K562 (cell line): Measurements from ENCODE around the gene PLAGL1. TPM values are rescaled to one million over a fixed set of nuclear protein-coding genes. Genes with fewer than 3 reads are reported as not detected.

Source experiments
- ATAC-seq: fragments of 200-7000 bp; cut with Tn5 transposase; 3 replicates; pipeline ENCODE4 v1.9.1; 2020; ENCODE audit warnings: moderate library complexity
- BruUV-seq: library from RNA; stranded (reverse); fragments of 400-500 nt; replicated peaks from 2 replicates; lab custom pipeline; 2021; lab: Mats Ljungman, UMichigan
- CTCF ChIA-PET: fragments of 300-600 bp; formaldehyde crosslinking; extraction: SDS; loops from one replicate; lab custom pipeline; 2021; ENCODE audit warnings: low intra/inter-chr PET ratio; lab: Yijun Ruan, JAX
- POLR2A ChIA-PET: fragments of 300-600, 350-650 bp; sonication (Branson Sonifier 250); formaldehyde crosslinking; extraction: SDS; loops from one replicate; lab custom pipeline; 2021; ENCODE audit warnings: antibody characterized with exemption, inconsistent platforms; lab: Yijun Ruan, JAX
- DNase-seq, 4 experiments: peaks; one replicate each; pipeline versions ENCODE4 v3.0.0 to v3.0.0-alpha.2; 2011 to 2018; ENCODE audit warnings: low spot score in 3 of 4, mixed read lengths in 3 of 4; ENCODE audit errors: extremely low read depth in 1 of 4
- FAIRE-seq: peaks from 2 replicates; lab custom pipeline; 2011; peaks lifted over from hg19 to GRCh38; lab: Jason Lieb, UNC
- H2AFZ ChIP-seq: 2 replicates; pipeline ENCODE4 v1.6.0; 2011; ENCODE audit warnings: low read depth, low read length, control low read depth, inconsistent platforms
- H3K27ac ChIP-seq: fragments of 200-600 bp; 3 replicates; pipeline ENCODE4 v1.8.0; 2011; ENCODE audit warnings: low read depth, mild to moderate bottlenecking, control low read depth, inconsistent platforms, low read length, moderate library complexity, mixed read lengths; ENCODE audit errors: extremely low read depth
- H3K27me3 ChIP-seq, 2 experiments: fragments of 300-600 bp in 1 of 2; 2 replicates in 1 of 2; 3 replicates in 1 of 2; pipeline versions ENCODE4 v1.6.0 to v1.8.0; 2011; ENCODE audit warnings: inconsistent platforms in 2 of 2, low read length in 2 of 2, mild to moderate bottlenecking in 1 of 2, mixed read lengths in 1 of 2, moderate library complexity in 1 of 2; ENCODE audit not compliant: control insufficient read depth in 2 of 2, insufficient read depth in 2 of 2
- H3K36me3 ChIP-seq: fragments of 300-600 bp; 3 replicates; pipeline ENCODE4 v1.8.0; 2011; ENCODE audit warnings: mild to moderate bottlenecking, low read length, inconsistent platforms; ENCODE audit not compliant: control insufficient read depth, insufficient read depth
- H3K4me1 ChIP-seq, 2 experiments: fragments of 200-600 bp in 1 of 2; replicated peaks in 1 of 2; 2 replicates in 1 of 2; 3 replicates in 1 of 2; pipeline versions ENCODE4 v1.5.1 to v1.8.0; 2011; ENCODE audit warnings: inconsistent platforms in 2 of 2, low read length in 2 of 2, mild to moderate bottlenecking in 1 of 2, mixed read lengths in 1 of 2, moderate library complexity in 1 of 2; ENCODE audit not compliant: control insufficient read depth in 2 of 2, insufficient read depth in 2 of 2
- H3K4me2 ChIP-seq: 2 replicates; pipeline ENCODE4 v1.6.1; 2011; ENCODE audit warnings: low read length, control low read depth, inconsistent platforms, mixed read lengths; ENCODE audit not compliant: insufficient read depth
- H3K4me3 ChIP-seq: fragments of 200-600 bp; sonication (generic), shearing (Covaris generic); 2 replicates; pipeline ENCODE4 v1.5.1; 2016; ENCODE audit warnings: control low read depth, inconsistent platforms
- H3K79me2 ChIP-seq: fragments of 200-600 bp; 3 replicates; pipeline ENCODE4 v1.8.0; 2011; ENCODE audit warnings: low read length, inconsistent platforms; ENCODE audit not compliant: control insufficient read depth, insufficient read depth
- H3K9ac ChIP-seq, 2 experiments: 2 replicates each; pipeline versions ENCODE4 v1.6.0 to v1.6.1; 2011; ENCODE audit warnings: low read depth in 2 of 2, low read length in 2 of 2, control low read depth in 1 of 2, inconsistent platforms in 1 of 2, mild to moderate bottlenecking in 1 of 2, mixed read lengths in 1 of 2; ENCODE audit not compliant: insufficient read depth in 1 of 2
- H3K9me1 ChIP-seq: one replicate; pipeline ENCODE4 v1.6.0; 2011; ENCODE audit warnings: inconsistent platforms, mild to moderate bottlenecking, low read length, moderate library complexity; ENCODE audit not compliant: control insufficient read depth, insufficient read depth
- H3K9me3 ChIP-seq: replicated peaks from 2 replicates; pipeline ENCODE4 v1.5.1; 2011; ENCODE audit warnings: low read depth, low read length, inconsistent platforms; ENCODE audit not compliant: control insufficient read depth, insufficient read depth
- H4K20me1 ChIP-seq: replicated peaks from 2 replicates; pipeline ENCODE4 v1.6.1; 2011; ENCODE audit warnings: low read length, inconsistent platforms, mixed read lengths; ENCODE audit not compliant: control insufficient read depth, insufficient read depth
- CBX2 ChIP-seq: fragments of 200-600 bp; sonication (generic); IDR thresholded peaks from one replicate; pipeline ENCODE4 v1.6.1; 2012; ENCODE audit warnings: mild to moderate bottlenecking, low read length, inconsistent platforms; ENCODE audit not compliant: insufficient read depth, poor library complexity, severe bottlenecking
- FUS ChIP-seq: fragments of 200-400 bp; formaldehyde crosslinking; optimal IDR thresholded peaks from 2 replicates; pipeline ENCODE3; 2017; ENCODE audit warnings: low read depth, low read length
- HDAC6 ChIP-seq: IDR thresholded peaks from 2 replicates; pipeline ENCODE4 v1.6.1; 2012; ENCODE audit warnings: low read depth, mild to moderate bottlenecking, control low read depth, inconsistent platforms, low read length, moderate library complexity
- HNRNPK ChIP-seq: fragments of 200-400 bp; formaldehyde crosslinking; IDR thresholded peaks from one replicate; pipeline ENCODE4 v1.6.1; 2018; ENCODE audit warnings: mild to moderate bottlenecking, low read depth, low read length; ENCODE audit not compliant: poor library complexity, severe bottlenecking
- NFXL1 ChIP-seq: fragments of 450-650 bp; formaldehyde crosslinking; IDR thresholded peaks from 2 replicates; pipeline ENCODE4 v1.4.0; 2021; ENCODE audit warnings: mild to moderate bottlenecking
- SPI1 ChIP-seq: IDR thresholded peaks from 2 replicates; pipeline ENCODE4 v1.6.1; 2011; ENCODE audit warnings: low read depth, low read length, control low read depth, borderline replicate concordance
- VEZF1 ChIP-seq: fragments of 200-800 bp; sonication (Bioruptor generic); IDR thresholded peaks from 2 replicates; pipeline ENCODE4 v1.6.1; 2017; ENCODE audit warnings: missing genetic modification characterization, missing compliant biosample characterization
- WGBS: fragments of 100-300 bp; shearing (Covaris generic); methylation state at CpG from one replicate; pipeline ENCODE4 v1.1.6; 2016; ENCODE audit warnings: low coverage, mixed read lengths; ENCODE audit not compliant: insufficient coverage; ENCODE audit errors: missing lambda C conversion rate; 5-methylcytosine and 5-hydroxymethylcytosine counted together
- in situ Hi-C: fragments of 300-500 bp; cut with MboI; formaldehyde crosslinking; loops from 4 replicates; pipeline ENCODE4 v1.15.0; 2018; ENCODE audit warnings: inconsistent platforms, mixed read lengths
- intact Hi-C: fragments of 100-400 bp; cut with micrococcal nuclease; formaldehyde crosslinking; loops from 2 replicates; pipeline ENCODE4 v1.14.2; 2022
- polyA plus RNA-seq, 8 experiments: library from polyadenylated mRNA; depleted of rRNA in 4 of 8; stranded (reverse) in 5 of 8; unstranded in 3 of 8; fragments of >200 nt; fragmentation: Nextera tagmentation in 2 of 8; fragmentation: Illumina TruSeq in 1 of 8; extraction: Ambion mirVana in 2 of 8; extraction: Trizol in 1 of 8; gene quantifications; 2 replicates each; pipeline versions ENCODE4 v1.2.1 to v1.2.3, GENCODE V29; 2011 to 2014; ENCODE audit warnings: inconsistent platforms in 1 of 8, missing spikeins in 1 of 8
- total RNA-seq, 7 experiments: library from RNA; depleted of rRNA in 6 of 7; stranded (reverse); fragments of >200 nt in 6 of 7; fragmentation: Illumina TruSeq in 2 of 7; extraction: Trizol in 2 of 7; gene quantifications; 2 replicates each; pipeline versions ENCODE4 v1.2.1 to v1.2.3, GENCODE V29; 2011 to 2021; ENCODE audit warnings: low replicate concordance in 1 of 7

PLAGL1 gene
- total and polyA plus RNA-seq, 9 of the 15 experiments (the other 6 are each of a cell fraction or from before 2014, with no cell fraction given): 4.9 to 29.6 (median 13.2) TPM

DNA sequence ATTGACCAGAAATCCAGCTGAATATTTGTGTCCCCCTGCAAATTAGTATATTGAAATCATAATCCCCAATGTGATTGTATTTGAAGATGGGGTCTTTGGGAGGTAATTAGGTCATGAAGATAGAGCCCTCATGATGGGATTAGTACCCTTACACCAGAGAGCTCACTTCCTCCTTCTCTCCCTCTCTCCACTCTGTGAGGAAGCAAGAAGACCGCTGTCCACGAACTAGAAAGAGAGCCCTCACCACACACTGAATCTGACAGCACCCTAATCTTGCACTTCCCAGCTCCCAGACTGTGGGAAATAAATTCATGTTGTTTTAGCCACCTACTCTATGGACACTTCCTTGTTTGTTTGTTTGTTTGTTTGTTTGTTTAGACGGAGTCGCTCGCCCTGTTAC, 11.9 kb upstream of the PLAGL1 start:
- no peaks in the 10 kb centered on the region for H3K9me3 ChIP-seq
- POLR2A ChIA-PET: no interaction called here
- intact Hi-C loops: loop anchor here (10.0 kb wide), 2 partner anchors 155 to 1545 kb away; partner anchors contain the start of gene ZC2HC1B
- no peak for TF ChIP-seq HDAC6
- no peak for TF ChIP-seq FUS
- TF ChIP-seq SPI1: 0 out of 2 replicates have a peak, but pooled peaks have one; percentile 5
- FAIRE-seq (no peak), ATAC-seq (no peak; the same call in 2 of the 3 replicates), DNase-seq (no peak)
- no peak overlapping the region for H3K27ac ChIP-seq
- H3K9ac ChIP-seq: no peak overlapping the region
- H3K36me3 ChIP-seq: no peaks in the 10 kb centered on the region
- in situ Hi-C loops: no loop called here
- H2AFZ ChIP-seq: no peak overlapping the region
- no peaks in the 10 kb centered on the region for H3K79me2 ChIP-seq
- H3K4me2 ChIP-seq: no peak overlapping the region
- CTCF ChIA-PET: no interaction called here
- no peaks in the 10 kb centered on the region for H3K4me1 ChIP-seq
- no peak overlapping the region for H3K4me3 ChIP-seq
- no peaks in the 10 kb centered on the region for H4K20me1 ChIP-seq
- peaks cover 0 to 2% of the 10 kb centered on the region in 2 experiments; a peak in 1 of 5 replicates for H3K27me3 ChIP-seq
- BruUV-seq: no TSS peak
- WGBS: 17% methylated on average over 5 of the region's 5 CpGs
- H3K9me1 ChIP-seq: no peaks in the 10 kb centered on the region

GRCh38 chr6:144017166-144018094, 9.4 kb upstream of the PLAGL1 start:
- Histone ChIP-seq H4K20me1 (no peaks in the 10 kb centered on the region), H3K9me1 (no peaks in the 10 kb centered on the region), H3K9ac (no peak overlapping the region), H2AFZ (no peak overlapping the region), H3K36me3 (no peaks in the 10 kb centered on the region), H3K4me3 (no peak overlapping the region), H3K27ac (no peak overlapping the region), H3K4me2 (no peak overlapping the region), H3K4me1 (no peaks in the 10 kb centered on the region), H3K9me3 (no peaks in the 10 kb centered on the region), H3K27me3 (peaks cover 0 to 2% of the 10 kb centered on the region in 2 experiments; a peak in 1 of 5 replicates), H3K79me2 (no peaks in the 10 kb centered on the region)
- intact Hi-C loops: loop anchor here (2.0 to 10.0 kb wide), 3 partner anchors 71 to 1543 kb away; partner anchors contain the start of gene ZC2HC1B
- DNase-seq: no peak
- WGBS: 44% methylated on average over 5 of the region's 5 CpGs
- ATAC-seq: no peak
- ChIA-PET CTCF (no interaction called here), POLR2A (no interaction called here)
- in situ Hi-C loops: no loop called here
- TF ChIP-seq HNRNPK (no peak), NFXL1 (CRISPR knock-in tag) (no peak), CBX2 (no peak), VEZF1 (CRISPR knock-in tag) (no peak)
- BruUV-seq: no TSS peak
- no peak for FAIRE-seq
